Measurements from ENCODE around the gene PDX1.

- TF ChIP-seq POLR2A (IDR thresholded peaks at IDR 0.05; ENCODE audit: low read length) (no peak), GATA1 (IDR thresholded peaks at IDR 0.05; ENCODE audit: low read depth, low read length) (no peak)
These were observed 8.3 kb upstream of the PDX1 start for GRCh38 chr13:27911521-27911920.

All from erythroblast (primary cell).